ENCODE results near the gene IL4. TPM values are rescaled to one million over a fixed set of nuclear protein-coding genes. Genes with fewer than 3 reads are reported as not detected.

IL4 gene
- total RNA-seq, 3 donors from 2014 or later (not counting 1 experiment from before 2014, with no cell fraction given), result 8.1 TPM; not detected in 2

DNA sequence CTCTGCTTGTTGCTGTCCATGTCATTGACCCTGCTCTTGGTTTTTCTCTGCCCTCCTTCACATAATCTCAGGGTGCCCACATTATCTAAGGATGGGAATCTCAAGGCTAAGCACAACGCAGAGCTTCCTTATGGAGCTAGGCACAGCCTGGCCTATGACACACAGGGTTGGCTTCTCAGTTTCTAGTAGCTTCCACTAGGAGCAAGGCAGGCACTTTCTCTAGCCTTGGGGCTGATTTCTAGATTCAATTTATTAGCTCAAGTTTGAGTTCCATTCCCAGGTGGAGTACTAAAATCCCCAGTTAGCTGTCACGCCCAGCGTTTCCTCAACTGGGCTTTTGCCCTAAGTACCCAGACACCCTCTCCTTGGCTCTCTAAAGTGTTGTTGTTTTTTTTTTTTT, 12.4 kb downstream of the IL4 start:
- Histone ChIP-seq H3K27ac (ENCODE audit: low read length) (no peak overlapping the region), H3K4me1 (ENCODE audit: control insufficient read depth, insufficient read depth, low read length) (peaks cover 9% of the 10 kb centered on the region), H3K4me3 (ENCODE audit: low read length) (no peak overlapping the region), H3K36me3 (ENCODE audit: control insufficient read depth, insufficient read depth, low read length) (no peaks in the 10 kb centered on the region), H3K9me3 (ENCODE audit: control insufficient read depth, insufficient read depth, low read length) (no peaks in the 10 kb centered on the region), H3K27me3 (ENCODE audit: control insufficient read depth, insufficient read depth, low read length) (no peaks in the 10 kb centered on the region)
- ATAC-seq (no peak), DNase-seq (no peak)
- intact Hi-C loops (cut with micrococcal nuclease), result no loop called here
- H3K27me3 Mint-ChIP-seq (ENCODE audit: low read depth in 2 of 2), result peaks cover 0 to 4% of the 10 kb centered on the region in 2 donors
- TF ChIP-seq CTCF (IDR thresholded peaks at IDR 0.05), result no peak
- H3K9me3 Mint-ChIP-seq, result no peaks in the 10 kb centered on the region
- H3K4me1 Mint-ChIP-seq, result peaks cover 24% of the 10 kb centered on the region in 2 donors
- WGBS (ENCODE audit: insufficient coverage), result 100% methylated on average over 3 of the region's 3 CpGs
- no peaks in the 10 kb centered on the region for H3K36me3 Mint-ChIP-seq
- H3K27ac Mint-ChIP-seq, result no peak overlapping the region
- no peak overlapping the region for H3K4me3 Mint-ChIP-seq

DNA sequence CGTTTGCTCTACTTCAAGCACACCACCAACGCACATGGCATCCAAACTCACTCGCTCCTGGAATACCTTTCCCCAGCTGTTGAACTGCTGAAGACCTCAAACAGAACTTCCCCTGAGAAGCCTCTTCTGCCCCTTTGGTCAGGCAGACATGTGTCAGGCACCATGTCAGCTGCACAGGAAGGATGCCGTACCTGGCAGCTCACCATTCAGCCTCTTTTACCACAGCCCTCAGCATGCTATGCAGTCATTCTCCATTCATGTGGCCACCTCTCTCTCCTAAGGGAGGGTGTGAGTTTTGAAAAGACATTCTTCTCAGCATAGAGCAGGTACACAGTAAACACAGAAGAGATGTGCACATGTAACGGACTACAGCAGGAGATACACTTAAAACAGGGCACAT, 14.2 kb downstream of the IL4 start:
- peak in 1 of 2 donors; percentile 69 for DNase-seq
- peaks cover 30 to 32% of the 10 kb centered on the region in 2 donors for H3K4me1 Mint-ChIP-seq
- H3K27ac Mint-ChIP-seq, result no peak overlapping the region
- H3K9me3 Mint-ChIP-seq, result no peaks in the 10 kb centered on the region
- no peaks in the 10 kb centered on the region for H3K36me3 ChIP-seq (ENCODE audit: control insufficient read depth, insufficient read depth, low read length)
- H3K27me3 ChIP-seq (ENCODE audit: control insufficient read depth, insufficient read depth, low read length), result no peaks in the 10 kb centered on the region
- no peaks in the 10 kb centered on the region for H3K36me3 Mint-ChIP-seq
- no peak overlapping the region for H3K4me3 ChIP-seq (ENCODE audit: low read length)
- WGBS (ENCODE audit: insufficient coverage), result 46% methylated on average over 5 of the region's 5 CpGs
- H3K9me3 ChIP-seq (ENCODE audit: control insufficient read depth, insufficient read depth, low read length), result no peaks in the 10 kb centered on the region
- H3K27ac ChIP-seq (ENCODE audit: low read length), result no peak overlapping the region
- H3K4me1 ChIP-seq (ENCODE audit: control insufficient read depth, insufficient read depth, low read length), result peaks cover 9% of the 10 kb centered on the region
- peaks cover 0 to 2% of the 10 kb centered on the region in 2 donors for H3K27me3 Mint-ChIP-seq (ENCODE audit: low read depth in 2 of 2)
- TF ChIP-seq CTCF (IDR thresholded peaks at IDR 0.05), result no peak
- ATAC-seq, result peak; percentile 40 to 75 (median 61)
- H3K4me3 Mint-ChIP-seq, result no peak overlapping the region
- intact Hi-C loops (cut with micrococcal nuclease), result no loop called here

DNA sequence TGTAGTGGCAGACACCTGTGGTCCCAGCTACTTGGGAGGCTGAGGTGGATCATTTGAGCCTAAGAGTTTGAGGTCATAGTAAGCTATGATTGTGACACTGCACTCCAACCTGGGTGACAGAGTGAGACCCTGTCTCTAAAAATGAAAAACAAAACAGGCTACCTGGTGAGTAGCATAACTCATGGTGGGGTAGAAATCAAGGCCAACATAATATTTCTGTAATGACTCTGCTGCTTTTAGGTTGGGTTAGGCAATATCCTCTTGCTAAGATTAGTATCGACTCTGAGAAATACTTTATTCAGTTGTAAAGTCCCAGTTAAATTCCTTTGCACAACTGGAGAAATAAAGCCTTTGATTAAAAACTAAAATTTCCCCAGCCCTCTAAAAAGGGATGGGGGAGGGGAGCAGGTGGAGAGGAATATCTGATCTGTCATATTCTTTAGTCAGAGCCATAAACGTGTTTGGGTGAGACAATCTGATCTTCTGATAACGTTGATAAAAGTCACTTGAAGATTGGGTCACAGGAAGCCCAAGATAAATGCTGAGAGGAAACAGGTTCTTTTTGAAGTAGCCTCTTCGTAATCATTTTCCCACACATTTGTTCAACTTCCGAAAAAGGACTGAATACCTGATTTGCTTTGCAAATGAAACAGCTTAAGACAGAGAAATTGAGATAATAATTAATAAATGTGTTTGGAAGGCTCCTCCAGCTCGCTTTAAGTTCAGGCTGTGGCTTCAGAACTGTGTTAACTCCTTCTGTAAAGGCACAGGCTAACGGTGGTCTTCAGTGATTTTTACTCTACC, 14.9 kb downstream of the IL4 start:
- Mint-ChIP-seq H3K27ac (peak overlapping the region in 1 of 2 donors; percentile 31), H3K4me3 (no peak overlapping the region), H3K9me3 (no peaks in the 10 kb centered on the region), H3K27me3 (ENCODE audit: low read depth in 2 of 2) (peaks cover 0 to 2% of the 10 kb centered on the region in 2 donors), H3K4me1 (peaks cover 30 to 32% of the 10 kb centered on the region in 2 donors), H3K36me3 (no peaks in the 10 kb centered on the region)
- no peak for TF ChIP-seq CTCF (IDR thresholded peaks at IDR 0.05)
- Histone ChIP-seq H3K4me3 (ENCODE audit: low read length) (no peak overlapping the region), H3K27me3 (ENCODE audit: control insufficient read depth, insufficient read depth, low read length) (no peaks in the 10 kb centered on the region), H3K27ac (ENCODE audit: low read length) (no peak overlapping the region), H3K4me1 (ENCODE audit: control insufficient read depth, insufficient read depth, low read length) (peaks cover 9% of the 10 kb centered on the region), H3K36me3 (ENCODE audit: control insufficient read depth, insufficient read depth, low read length) (no peaks in the 10 kb centered on the region), H3K9me3 (ENCODE audit: control insufficient read depth, insufficient read depth, low read length) (no peaks in the 10 kb centered on the region)
- intact Hi-C loops (cut with micrococcal nuclease), result no loop called here
- ATAC-seq (peak in 1 of 3 donors; percentile 75), DNase-seq (peak in 1 of 2 donors; percentile 61)
- 21% methylated on average over 6 of the region's 7 CpGs for WGBS (ENCODE audit: insufficient coverage)
